Immature natural killer cell (primary cell): Measurements from ENCODE around the gene SIK2. TPM values are rescaled to one million over a fixed set of nuclear protein-coding genes. Genes with fewer than 3 reads are reported as not detected.
A peak's percentile ranks its signal among the peaks of the same experiment; 100 is the strongest.

Experiments used
- DNase-seq, 3 donors: peaks; one replicate each; pipeline ENCODE4 v3.0.0; 2022; ENCODE audit warnings: mixed read lengths in 1 of 3
- H3K27ac Mint-ChIP-seq, 6 donors: one replicate each; pipeline ENCODE4 v1.8.0; 2020; ENCODE audit warnings: mixed read lengths in 6 of 6, mild to moderate bottlenecking in 5 of 6, inconsistent platforms in 4 of 6, moderate library complexity in 3 of 6
- H3K27me3 Mint-ChIP-seq, 3 donors: one replicate each; pipeline ENCODE4 v1.8.0; 2020 to 2021; ENCODE audit warnings: low read depth in 3 of 3, mild to moderate bottlenecking in 3 of 3, mixed read lengths in 3 of 3, moderate library complexity in 3 of 3, inconsistent platforms in 1 of 3
- H3K36me3 Mint-ChIP-seq, 3 donors: one replicate each; pipeline ENCODE4 v1.8.0; 2020; ENCODE audit warnings: mixed read lengths in 3 of 3, inconsistent platforms in 2 of 3, mild to moderate bottlenecking in 2 of 3
- H3K4me1 Mint-ChIP-seq, 2 donors: one replicate each; pipeline ENCODE4 v1.8.0; 2020; ENCODE audit warnings: inconsistent platforms in 2 of 2, mild to moderate bottlenecking in 2 of 2, mixed read lengths in 2 of 2, moderate library complexity in 1 of 2
- H3K4me3 Mint-ChIP-seq, 5 donors: one replicate each; pipeline ENCODE4 v1.8.0; 2020; ENCODE audit warnings: mild to moderate bottlenecking in 5 of 5, mixed read lengths in 5 of 5, inconsistent platforms in 3 of 5, moderate library complexity in 3 of 5
- H3K9me3 Mint-ChIP-seq, 6 donors: one replicate each; pipeline ENCODE4 v1.8.0; 2020; ENCODE audit warnings: mild to moderate bottlenecking in 6 of 6, mixed read lengths in 6 of 6, inconsistent platforms in 4 of 6, moderate library complexity in 3 of 6
- polyA plus RNA-seq, 3 donors: library from polyadenylated mRNA; unstranded; fragments of 300-500 nt; fragmentation: Illumina TruSeq; gene quantifications; one replicate each; pipeline ENCODE4 v1.2.3, GENCODE V29; 2021

The SIK2 gene
- polyA plus RNA-seq, 3 donors from 2014 or later, result 0.04 to 0.38 (median 0.13) TPM

GRCh38 chr11:111691741-111692140 lies 89.5 kb downstream of the SIK2 start:
- Mint-ChIP-seq H3K4me3 (no peak overlapping the region), H3K4me1 (no peaks in the 10 kb centered on the region), H3K27me3 (no peaks in the 10 kb centered on the region), H3K27ac (peak overlapping the region in 1 of 6 donors; percentile 46), H3K9me3 (no peaks in the 10 kb centered on the region), H3K36me3 (peaks cover 12 to 33% (median 18%) of the 10 kb centered on the region in 3 donors)
- DNase-seq, result no peak

DNA sequence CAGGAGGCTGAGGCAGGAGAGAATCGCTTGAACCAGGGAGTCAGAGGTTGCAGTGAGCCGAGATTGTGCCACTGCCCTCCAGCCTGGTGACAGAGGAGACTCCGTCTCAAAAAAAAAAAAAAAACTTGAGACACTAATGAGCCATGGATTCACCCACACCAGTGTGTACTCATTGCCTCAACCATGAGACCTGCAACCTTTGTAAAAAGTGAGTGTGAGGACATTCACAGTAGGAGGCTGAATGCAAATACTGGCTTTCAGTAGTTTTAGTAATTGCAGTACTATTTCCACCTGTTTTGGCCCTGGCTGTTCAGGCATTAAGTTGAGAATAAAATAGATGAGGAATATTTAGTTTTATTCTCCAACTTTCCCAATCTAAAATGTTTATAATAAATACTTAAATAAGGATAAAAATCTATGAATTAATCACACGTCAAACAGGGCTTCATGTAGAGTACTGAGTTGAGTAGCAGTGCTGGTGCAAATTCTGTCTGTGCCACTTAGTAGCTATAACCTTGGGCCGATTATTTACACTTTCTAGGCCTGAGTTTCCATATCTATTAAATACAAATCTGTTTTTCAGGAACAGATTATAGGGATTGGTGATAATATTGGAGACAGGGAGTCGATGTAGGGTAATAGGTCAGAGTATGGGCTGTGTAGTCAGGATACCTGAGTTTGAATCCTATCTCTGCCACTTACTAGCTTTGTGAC lies 91.1 kb downstream of the SIK2 start:
- no peak overlapping the region for H3K27ac Mint-ChIP-seq
- no peak overlapping the region for H3K4me3 Mint-ChIP-seq
- no peaks in the 10 kb centered on the region for H3K4me1 Mint-ChIP-seq
- peaks cover 7 to 27% (median 16%) of the 10 kb centered on the region in 3 donors for H3K36me3 Mint-ChIP-seq
- no peaks in the 10 kb centered on the region for H3K9me3 Mint-ChIP-seq
- DNase-seq, result no peak
- no peaks in the 10 kb centered on the region for H3K27me3 Mint-ChIP-seq

DNA sequence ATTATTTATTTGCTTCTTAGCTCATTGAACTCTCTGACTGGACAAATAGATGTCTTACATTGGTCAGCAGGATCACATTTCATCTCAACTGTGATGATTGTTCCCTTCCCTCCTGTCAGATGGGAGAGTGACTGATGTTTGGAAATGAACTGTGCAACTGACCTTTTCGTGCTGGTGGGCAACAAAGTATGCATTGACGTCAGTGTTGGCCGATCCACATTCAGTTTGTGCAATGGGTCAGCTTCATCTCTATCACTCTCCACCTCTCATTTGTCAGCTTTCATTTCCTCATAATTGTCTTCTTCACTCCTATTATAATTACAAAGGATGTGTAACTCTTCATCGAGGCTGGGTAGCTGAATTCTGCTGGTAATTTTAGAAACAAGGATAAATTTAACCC lies 92.6 kb downstream of the SIK2 start:
- DNase-seq, result no peak
- Mint-ChIP-seq H3K9me3 (no peaks in the 10 kb centered on the region), H3K4me3 (no peak overlapping the region), H3K27me3 (no peaks in the 10 kb centered on the region), H3K4me1 (peaks cover 7% of the 10 kb centered on the region in 2 donors), H3K27ac (no peak overlapping the region), H3K36me3 (peaks cover 4 to 16% (median 5%) of the 10 kb centered on the region in 3 donors)

GRCh38 chr11:111696556-111696955 lies 94.3 kb downstream of the SIK2 start:
- Mint-ChIP-seq H3K36me3 (peaks cover 0 to 9% (median 5%) of the 10 kb centered on the region in 3 donors), H3K4me1 (peaks cover 14 to 15% of the 10 kb centered on the region in 2 donors), H3K9me3 (no peaks in the 10 kb centered on the region), H3K27ac (peak overlapping the region in 1 of 6 donors; percentile 7), H3K27me3 (no peaks in the 10 kb centered on the region), H3K4me3 (no peak overlapping the region)
- DNase-seq, result no peak

DNA sequence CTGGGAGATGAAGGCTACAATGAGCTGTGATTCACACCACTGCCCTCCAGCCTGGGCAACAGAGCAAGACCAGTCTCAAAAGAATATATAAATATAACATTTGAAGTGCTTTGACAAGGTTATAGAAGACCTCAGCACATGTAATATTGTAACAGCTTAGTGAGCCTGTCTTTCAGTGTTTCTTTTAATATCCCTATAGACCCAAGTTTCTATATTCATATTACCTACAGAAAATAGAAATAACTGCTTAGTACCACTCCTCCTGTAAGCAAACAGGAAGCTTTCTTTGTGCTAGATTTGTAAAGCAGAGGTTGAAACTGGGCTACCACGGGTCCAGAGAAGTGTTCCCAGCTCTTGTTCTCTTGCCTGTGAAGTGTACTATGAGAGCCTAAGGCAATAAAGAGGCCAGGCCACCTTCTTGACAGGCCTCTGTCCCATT lies 95.7 kb downstream of the SIK2 start:
- H3K4me3 Mint-ChIP-seq, result no peak overlapping the region
- H3K27me3 Mint-ChIP-seq, result no peaks in the 10 kb centered on the region
- H3K27ac Mint-ChIP-seq, result no peak overlapping the region
- peaks cover 14 to 15% of the 10 kb centered on the region in 2 donors for H3K4me1 Mint-ChIP-seq
- no peak for DNase-seq
- peaks cover 0 to 9% (median 5%) of the 10 kb centered on the region in 3 donors for H3K36me3 Mint-ChIP-seq
- H3K9me3 Mint-ChIP-seq, result no peaks in the 10 kb centered on the region

DNA sequence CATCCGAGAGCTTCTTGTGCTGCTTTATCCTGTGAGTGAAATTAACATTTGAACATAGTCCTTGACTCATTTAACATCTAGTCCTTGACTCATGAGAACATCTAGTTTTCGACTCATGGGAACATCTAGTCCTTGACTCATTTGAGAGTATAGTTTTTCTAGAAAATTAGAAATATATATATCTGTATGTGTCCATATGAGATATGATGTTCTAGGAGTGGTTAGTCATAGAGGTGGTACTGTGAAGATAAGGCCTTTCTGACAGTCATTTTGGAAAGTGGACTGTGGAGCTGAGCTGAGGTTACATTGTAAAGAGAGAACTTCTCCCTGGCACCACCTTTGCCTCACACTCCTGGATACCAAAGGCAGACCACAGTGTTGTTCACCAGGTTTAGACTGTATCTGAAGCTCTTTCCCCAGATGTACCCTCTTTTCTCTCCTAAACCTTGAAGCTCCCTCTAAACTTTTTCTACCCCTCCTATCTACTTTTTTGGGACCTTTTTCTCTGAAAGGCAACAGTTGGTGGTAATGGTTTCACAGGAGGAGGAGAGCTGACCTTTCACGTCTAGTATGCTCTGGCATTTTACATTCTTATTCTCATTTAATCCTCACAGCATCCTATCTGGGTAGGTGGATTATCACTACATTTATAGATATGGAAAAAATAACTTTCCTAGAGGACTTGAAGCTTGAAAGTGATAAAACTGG lies 96.8 kb downstream of the SIK2 start:
- no peak overlapping the region for H3K4me3 Mint-ChIP-seq
- DNase-seq, result no peak
- H3K27me3 Mint-ChIP-seq, result no peaks in the 10 kb centered on the region
- H3K36me3 Mint-ChIP-seq, result peaks cover 4 to 14% (median 10%) of the 10 kb centered on the region in 3 donors
- no peak overlapping the region for H3K27ac Mint-ChIP-seq
- H3K9me3 Mint-ChIP-seq, result no peaks in the 10 kb centered on the region
- peaks cover 14 to 15% of the 10 kb centered on the region in 2 donors for H3K4me1 Mint-ChIP-seq

DNA sequence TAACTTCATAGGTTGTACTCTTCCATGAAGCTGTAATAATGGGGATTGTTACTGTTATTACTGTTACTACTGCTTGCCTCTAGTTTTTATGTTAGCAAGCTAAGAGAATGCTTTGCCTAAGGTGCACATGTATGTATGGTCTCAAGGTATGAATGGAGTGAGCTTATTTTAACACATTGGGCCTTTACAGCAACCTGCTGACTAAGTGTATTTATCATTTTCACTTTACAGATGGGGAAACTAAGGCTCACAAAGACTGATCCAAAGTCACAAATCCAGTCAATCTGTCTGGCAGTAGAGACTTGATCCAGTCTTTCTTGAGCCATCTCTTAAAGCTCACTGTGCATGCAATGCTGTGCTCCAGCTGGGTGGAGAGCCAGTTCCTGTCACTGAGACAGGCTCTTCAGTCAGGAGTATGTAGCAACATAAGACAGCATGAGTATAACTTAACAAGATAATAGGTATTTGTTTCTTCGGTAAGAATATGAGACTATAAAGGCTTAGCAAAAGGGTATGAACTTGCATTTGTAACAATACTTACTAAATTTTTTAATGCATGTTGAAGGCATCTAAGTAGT lies 97.4 kb downstream of the SIK2 start:
- no peak overlapping the region for H3K27ac Mint-ChIP-seq
- H3K9me3 Mint-ChIP-seq, result no peaks in the 10 kb centered on the region
- DNase-seq, result no peak
- peaks cover 14 to 15% of the 10 kb centered on the region in 2 donors for H3K4me1 Mint-ChIP-seq
- peaks cover 4 to 14% (median 7%) of the 10 kb centered on the region in 3 donors for H3K36me3 Mint-ChIP-seq
- H3K4me3 Mint-ChIP-seq, result no peak overlapping the region
- H3K27me3 Mint-ChIP-seq, result no peaks in the 10 kb centered on the region

GRCh38 chr11:111700162-111700561 lies 97.9 kb downstream of the SIK2 start:
- no peak overlapping the region for H3K4me3 Mint-ChIP-seq
- DNase-seq, result no peak
- H3K36me3 Mint-ChIP-seq, result peaks cover 5 to 19% (median 6%) of the 10 kb centered on the region in 3 donors
- H3K9me3 Mint-ChIP-seq, result no peaks in the 10 kb centered on the region
- no peaks in the 10 kb centered on the region for H3K27me3 Mint-ChIP-seq
- H3K4me1 Mint-ChIP-seq, result peaks cover 14 to 15% of the 10 kb centered on the region in 2 donors
- no peak overlapping the region for H3K27ac Mint-ChIP-seq

- Mint-ChIP-seq H3K4me1 (peaks cover 14 to 15% of the 10 kb centered on the region in 2 donors), H3K9me3 (no peaks in the 10 kb centered on the region), H3K27me3 (peaks cover 0 to 3% (median 0%) of the 10 kb centered on the region in 3 donors), H3K4me3 (no peak overlapping the region), H3K36me3 (peaks cover 16 to 31% (median 22%) of the 10 kb centered on the region in 3 donors), H3K27ac (no peak overlapping the region)
- no peak for DNase-seq
Observed at GRCh38 chr11:111702623-111703022, 100.4 kb downstream of the SIK2 start.

DNA sequence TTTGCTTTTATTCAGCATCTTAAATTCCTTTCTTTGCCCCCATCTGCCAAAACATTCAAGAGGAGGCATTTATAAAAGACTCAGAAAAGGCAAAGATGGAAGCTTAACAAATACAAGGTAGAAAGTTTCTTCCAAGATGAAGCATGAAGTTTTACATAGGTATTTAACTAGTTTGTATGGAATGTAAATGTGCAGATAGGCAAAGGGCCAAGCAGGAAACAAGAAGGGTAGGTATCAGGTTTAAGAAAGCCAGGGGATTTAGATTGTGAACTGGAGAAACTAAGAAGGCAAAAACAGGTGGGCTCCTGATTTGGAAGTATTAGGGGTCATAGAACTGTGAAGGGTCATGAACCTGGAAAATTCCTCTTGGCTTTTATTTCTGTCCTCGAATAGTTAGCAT lies 101.3 kb downstream of the SIK2 start:
- DNase-seq, result no peak
- no peak overlapping the region for H3K27ac Mint-ChIP-seq

GRCh38 chr11:111707039-111707690 lies 104.9 kb downstream of the SIK2 start:
- peaks cover 16 to 38% (median 22%) of the 10 kb centered on the region in 3 donors for H3K36me3 Mint-ChIP-seq
- no peak overlapping the region for H3K4me3 Mint-ChIP-seq
- no peak overlapping the region for H3K27ac Mint-ChIP-seq
- DNase-seq, result no peak
- H3K4me1 Mint-ChIP-seq, result no peaks in the 10 kb centered on the region
- no peaks in the 10 kb centered on the region for H3K9me3 Mint-ChIP-seq
- H3K27me3 Mint-ChIP-seq, result peaks cover 0 to 3% (median 0%) of the 10 kb centered on the region in 3 donors

More for the DNA sequence above, 101.3 kb downstream of the SIK2 start:
- Mint-ChIP-seq H3K36me3 (peaks cover 16 to 31% (median 22%) of the 10 kb centered on the region in 3 donors), H3K4me1 (peaks cover 14 to 15% of the 10 kb centered on the region in 2 donors), H3K4me3 (no peak overlapping the region), H3K27me3 (peaks cover 0 to 3% (median 0%) of the 10 kb centered on the region in 3 donors), H3K9me3 (no peaks in the 10 kb centered on the region)

DNA sequence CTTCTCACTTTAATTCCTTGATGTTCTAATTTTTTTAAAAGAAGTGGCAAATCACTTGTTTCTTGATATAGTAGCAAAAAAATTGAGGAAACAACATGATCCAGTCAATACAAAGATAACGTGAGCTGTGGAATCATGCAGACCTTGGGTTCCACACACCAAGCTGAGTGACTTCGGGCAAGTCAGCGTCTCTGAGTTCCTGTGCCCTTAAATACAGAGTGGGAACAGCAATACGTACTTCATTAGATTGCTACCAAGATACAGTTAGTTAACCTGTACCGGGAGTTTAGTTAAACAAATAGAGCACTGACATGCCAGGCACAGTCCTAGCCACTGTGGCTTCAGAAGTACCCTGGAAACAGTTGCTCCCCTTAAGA lies 105.4 kb downstream of the SIK2 start:
- H3K4me3 Mint-ChIP-seq, result no peak overlapping the region
- H3K27me3 Mint-ChIP-seq, result peaks cover 0 to 3% (median 0%) of the 10 kb centered on the region in 3 donors
- peaks cover 16 to 42% (median 22%) of the 10 kb centered on the region in 3 donors for H3K36me3 Mint-ChIP-seq
- H3K4me1 Mint-ChIP-seq, result no peaks in the 10 kb centered on the region
- no peak overlapping the region for H3K27ac Mint-ChIP-seq
- DNase-seq, result no peak
- H3K9me3 Mint-ChIP-seq, result no peaks in the 10 kb centered on the region

- no peaks in the 10 kb centered on the region for H3K27me3 Mint-ChIP-seq
Observed at GRCh38 chr11:111714522-111714921, 112.3 kb downstream of the SIK2 start.

More at GRCh38 chr11:111714522-111714921, 112.3 kb downstream of the SIK2 start:
- no peak overlapping the region for H3K27ac Mint-ChIP-seq
- no peak for DNase-seq
- H3K4me1 Mint-ChIP-seq, result peaks cover 0 to 6% of the 10 kb centered on the region in 2 donors
- no peaks in the 10 kb centered on the region for H3K9me3 Mint-ChIP-seq
- peaks cover 0 to 31% (median 4%) of the 10 kb centered on the region in 3 donors for H3K36me3 Mint-ChIP-seq
- H3K4me3 Mint-ChIP-seq, result no peak overlapping the region
